Stimulated activated CD8-positive, alpha-beta memory T cell treated with anti-CD3 and anti-CD28 coated beads, Interleukin-2, amount 100 ng/mL, for 48 hours (primary cell): ENCODE data around the gene BMP7.
"Not testable (repeated sequence)": the region's sequence is repeated elsewhere in the genome, so short reads cannot be mapped to it uniquely, and the experiment has no call there.

ENCODE experiments used
- DNase-seq, 2 donors: peaks; one replicate each; pipeline ENCODE4 v3.0.0-alpha.2; 2020; ENCODE audit warnings: low read depth in 2 of 2

Gene BMP7

DNA sequence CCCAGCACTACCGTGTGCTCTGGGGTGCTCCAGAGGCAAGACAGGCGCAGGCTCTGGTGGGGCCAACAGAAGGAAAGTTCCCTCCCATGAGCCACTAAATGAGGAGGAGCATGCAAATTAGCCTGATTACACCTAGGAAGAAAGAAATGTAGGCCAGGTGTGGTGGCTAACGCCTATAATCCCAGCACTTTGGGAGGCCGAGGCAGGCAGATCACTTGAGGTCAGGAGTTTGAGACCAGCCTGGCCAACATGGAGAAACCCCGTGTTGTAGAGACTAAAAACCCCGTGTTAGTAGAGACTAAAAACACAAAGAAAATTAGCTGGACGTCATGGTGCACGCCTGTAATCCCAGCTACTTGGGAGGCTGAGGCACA is 75.2 kb downstream of the BMP7 start:
- DNase-seq = not testable (repeated sequence)

DNA sequence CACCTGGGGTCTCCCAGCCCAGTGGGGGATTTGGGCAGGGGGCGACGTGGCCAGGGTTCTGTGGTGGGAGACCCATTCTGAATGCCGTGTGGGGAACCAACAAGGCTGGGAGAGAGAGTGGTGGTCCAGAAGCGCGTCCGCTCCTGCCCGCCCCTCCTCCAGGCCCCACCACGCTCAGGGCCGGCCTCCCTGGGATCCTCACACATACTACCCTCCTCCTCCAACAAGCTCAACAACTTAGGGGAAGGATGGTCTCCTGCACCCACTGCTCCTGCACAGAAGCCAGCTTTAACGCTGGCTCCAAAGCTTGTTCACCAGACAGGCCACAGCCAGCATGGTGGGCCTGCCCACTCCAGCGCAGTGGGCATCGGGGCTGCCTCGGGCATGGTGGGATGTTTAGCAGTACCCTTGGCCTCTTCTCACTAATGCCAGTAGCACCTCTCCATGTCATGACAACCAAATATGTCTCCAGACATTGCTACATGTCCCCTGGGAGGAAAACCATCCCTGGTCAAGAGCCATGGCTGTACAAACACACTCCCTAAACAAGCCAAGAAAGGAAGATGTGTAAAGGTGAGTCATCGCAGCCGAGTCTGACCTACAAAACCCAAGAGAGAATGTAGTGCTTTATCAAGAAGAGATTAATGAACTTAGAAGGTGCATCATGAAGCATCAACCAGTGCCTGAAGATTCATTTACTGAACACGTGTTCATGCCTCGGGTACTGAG is 75.7 kb downstream of the BMP7 start:
- no peak for DNase-seq

DNA sequence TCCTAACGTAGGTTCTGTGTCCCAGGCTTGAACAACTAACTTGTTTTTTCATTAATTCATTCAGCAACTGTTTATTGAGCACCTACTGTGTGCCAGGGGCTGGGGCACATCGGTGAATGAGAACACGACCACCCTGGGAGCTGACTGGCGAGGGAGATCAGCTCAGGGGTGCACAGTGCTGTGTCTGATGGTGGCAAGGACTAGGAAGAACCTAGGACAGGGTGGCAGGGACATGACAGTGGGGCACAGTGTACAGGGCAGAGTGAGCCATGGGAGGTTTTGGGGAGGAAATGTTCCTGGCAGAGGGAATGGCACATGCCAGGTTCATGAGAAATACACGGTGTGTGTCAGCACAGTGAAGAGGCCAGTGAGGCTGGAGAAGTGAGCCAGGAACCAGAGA is 76.7 kb downstream of the BMP7 start:
- DNase-seq = no peak

DNA sequence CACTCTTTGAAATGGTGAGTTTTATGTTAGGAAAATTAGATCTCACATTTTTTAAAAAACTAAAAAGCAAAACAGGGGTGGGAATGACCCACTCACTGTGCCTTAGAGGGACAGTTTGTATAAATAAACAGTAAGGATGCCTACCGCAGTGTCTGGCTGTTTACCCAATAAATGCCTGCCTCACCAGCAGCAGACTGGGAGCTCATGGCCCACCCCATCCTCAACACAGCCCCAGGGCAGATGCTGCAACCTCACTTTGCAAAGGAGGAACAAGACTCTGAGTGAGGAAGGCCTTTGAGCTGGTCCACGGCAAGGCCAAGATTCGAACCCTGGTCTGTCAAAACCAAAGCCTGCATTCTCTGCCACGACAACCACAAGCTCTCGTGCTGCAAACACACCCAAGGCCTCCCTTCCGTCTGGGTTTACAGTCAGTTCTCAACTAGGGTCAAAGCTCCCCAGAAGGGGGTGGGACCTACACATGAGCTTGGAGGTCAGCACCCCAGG is 77.8 kb downstream of the BMP7 start:
- no peak for DNase-seq

DNA sequence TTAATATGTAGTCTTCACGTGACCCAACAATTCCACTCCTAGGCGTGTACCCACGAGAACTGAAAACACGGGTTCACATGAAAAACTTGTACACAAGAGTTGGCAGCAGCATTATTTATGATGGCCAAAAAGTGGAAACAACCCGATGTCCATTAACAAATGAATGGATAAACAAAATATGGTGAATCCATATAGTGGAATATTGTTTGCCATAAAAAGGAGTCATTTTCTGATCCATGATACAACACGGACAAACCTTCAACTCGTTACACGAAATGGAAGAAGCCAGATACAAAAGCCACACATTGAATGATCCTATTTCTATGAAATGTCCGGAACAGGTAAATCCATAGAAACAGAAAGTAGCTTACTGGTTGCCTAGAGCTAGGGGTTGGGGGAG is 78.4 kb downstream of the BMP7 start:
- DNase-seq = no peak

DNA sequence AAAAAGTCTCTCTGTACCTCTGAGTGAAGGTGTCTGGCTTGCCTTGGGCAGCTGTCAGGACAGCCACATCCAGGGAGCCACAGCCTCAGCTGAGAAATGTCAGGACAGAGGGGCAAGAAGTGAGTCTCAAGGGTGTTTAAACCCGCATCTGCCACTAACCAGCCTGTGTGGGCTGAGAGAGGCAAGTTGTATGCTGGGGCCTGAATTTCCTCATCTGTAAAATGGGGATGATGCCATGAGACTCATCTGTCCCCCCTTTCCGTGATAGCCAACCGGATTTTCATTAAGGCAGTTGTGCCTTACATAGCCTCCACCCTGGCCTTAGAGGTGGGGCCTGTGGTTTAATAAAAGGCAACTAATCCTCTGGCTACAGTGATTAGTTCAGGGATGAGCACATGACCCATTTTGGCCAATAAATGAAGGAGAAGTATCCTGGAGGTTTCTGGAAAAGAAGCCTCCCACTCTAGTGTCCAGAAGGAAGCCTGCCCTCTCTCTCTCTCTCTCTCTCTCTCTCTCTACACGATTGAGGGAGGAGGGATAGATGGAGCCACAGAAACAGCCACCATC is 79.3 kb downstream of the BMP7 start:
- DNase-seq = no peak

DNA sequence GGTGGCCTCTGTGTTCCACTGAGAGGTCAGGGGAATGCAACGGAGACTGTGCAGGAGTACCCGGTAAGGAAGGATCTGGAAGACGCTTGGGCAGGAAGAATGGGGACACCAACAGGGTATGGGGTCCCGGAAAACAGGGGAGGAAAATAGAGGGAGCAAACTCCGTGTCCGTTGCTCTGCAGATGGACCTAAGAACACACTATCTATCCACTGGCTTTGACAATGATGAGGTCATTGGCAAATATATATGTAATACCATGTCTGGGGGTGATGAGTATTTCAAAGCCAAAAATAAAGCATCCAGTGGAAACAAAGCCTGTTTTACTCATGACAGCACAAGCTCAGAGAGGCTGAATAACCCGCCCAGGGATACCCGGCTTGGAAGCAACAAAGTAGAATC is 80.2 kb downstream of the BMP7 start:
- DNase-seq = no peak

DNA sequence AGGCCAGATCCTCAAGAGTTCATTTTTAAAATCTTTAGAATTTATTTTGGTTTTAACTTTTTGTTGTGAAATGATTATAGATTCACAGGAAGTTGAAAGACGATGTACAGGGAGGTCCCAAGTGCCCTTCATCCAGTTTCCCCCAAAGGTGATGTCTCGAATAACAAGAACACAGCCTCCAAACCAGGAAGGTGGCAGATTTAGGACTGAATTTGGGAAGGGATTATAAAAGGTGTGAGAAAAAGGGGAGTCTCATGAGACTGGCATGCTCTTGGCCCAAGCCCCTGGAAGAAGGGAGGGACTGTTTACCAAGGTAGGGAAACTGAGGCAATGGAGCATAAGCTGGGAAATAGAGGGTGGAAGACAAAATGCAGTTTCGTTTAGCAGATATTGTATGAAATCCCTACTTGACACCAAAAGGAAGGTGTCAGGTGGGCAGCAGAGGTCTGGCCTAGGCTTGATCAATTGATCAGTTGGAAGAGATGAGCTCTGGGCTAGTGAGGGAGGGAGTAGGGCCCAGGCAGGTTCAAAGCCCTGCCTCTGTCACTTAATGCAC is 81.2 kb downstream of the BMP7 start:
- no peak for DNase-seq

DNA sequence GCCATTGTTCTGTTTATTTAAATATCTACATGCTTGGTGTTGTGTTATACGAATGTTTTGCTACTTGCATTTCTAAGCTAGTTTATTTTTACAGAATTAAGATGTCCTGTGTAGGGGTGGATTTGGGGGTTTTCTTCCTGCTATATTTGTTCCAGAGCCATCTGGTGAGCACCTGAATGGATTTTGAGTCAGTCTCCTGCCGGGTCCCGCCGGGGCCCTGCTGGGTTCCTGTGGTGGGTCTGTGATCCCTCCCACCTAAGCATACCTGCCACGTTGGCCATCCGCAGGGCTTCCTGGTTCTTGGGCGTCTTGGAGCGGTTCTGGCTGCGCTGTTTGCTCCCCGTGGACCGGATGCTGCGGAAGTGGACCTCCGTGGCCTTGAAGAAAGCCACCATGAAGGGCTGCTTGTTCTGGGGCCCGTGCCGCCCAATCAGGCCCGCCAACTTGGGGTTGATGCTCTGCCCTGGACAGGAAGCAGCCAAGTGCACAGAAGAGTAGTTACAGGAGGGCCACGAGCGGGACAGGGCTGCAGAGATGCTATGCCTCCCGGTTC is 82.9 kb downstream of the BMP7 start:
- DNase-seq = no peak

DNA sequence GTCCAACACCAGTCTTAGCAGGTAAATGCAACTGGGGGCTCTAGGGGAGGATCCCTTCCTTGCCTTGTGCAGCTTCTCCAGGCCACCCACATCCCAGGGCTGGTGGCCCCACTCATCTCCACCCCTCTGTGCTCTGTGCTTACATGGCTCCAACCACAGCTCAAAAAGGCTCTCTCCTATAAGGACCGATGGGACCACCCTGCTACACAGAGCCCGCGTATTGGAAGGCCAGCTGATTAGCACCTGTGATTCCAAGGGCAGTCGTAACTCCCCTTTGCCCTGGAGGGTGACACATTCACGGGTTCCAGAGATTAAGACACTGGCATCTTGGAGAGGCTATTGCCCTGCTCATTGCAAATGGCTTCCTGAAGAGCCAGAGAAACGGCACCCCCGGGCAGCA is 84.8 kb downstream of the BMP7 start:
- no peak for DNase-seq

DNA sequence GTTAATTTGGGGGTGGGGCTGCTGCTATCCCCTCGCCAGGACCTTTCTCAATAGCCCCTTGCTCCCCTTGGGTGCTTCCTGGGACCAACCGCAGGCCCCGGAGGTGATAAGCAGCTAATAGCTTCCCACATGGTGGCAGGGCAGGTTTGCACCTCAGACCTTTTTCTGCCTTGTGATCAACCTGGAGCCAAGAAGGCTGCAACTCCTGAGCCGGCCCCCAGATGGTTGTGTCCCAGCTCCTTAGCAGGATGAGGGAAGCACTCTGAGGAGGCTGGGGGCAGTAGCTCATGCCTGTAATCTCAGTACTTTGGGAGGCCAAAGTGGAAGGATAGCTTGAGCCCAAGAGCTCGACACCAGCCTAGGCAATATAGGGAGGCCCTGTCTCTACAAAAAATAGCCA is 85.5 kb downstream of the BMP7 start:
- DNase-seq = no peak

DNA sequence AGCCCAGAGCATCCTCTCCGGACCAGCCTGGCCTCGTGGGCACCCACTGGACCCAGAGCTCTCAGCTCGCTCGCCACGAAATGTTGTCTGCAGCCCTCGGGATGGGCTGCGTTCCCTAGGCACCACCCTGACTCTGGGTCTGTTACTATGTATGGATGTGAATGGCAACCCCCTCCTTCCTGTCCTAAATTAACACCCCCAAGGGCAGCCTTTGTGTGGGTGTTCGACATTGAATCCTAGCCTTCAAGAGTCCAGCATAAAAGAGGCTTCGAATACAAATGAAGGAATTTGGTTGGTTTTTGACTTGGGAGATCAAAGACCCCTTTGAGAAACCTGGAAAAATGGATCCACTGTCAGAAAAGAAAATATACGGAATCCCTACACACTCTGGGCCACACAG is 86.1 kb downstream of the BMP7 start:
- DNase-seq = no peak

DNA sequence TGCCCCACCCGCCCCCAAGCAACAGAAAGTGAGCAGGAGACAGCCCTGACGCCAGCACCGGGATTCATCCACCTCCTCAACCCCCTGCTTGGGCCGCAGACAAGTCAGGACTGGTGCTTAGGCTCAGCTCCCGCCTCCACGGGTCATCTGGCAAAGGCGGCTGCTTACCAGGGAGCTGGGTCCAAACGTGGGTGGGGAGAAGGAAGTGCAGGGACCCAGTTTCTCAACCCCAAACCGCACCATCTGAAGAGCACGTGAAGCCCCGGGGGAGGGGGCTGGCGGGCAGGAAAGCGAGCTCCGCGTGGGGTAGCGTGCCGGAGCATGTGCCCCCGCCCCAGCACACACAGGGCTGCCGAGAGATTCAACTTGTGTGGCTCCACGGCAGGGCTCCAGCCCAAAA is 87.2 kb downstream of the BMP7 start:
- no peak for DNase-seq

DNA sequence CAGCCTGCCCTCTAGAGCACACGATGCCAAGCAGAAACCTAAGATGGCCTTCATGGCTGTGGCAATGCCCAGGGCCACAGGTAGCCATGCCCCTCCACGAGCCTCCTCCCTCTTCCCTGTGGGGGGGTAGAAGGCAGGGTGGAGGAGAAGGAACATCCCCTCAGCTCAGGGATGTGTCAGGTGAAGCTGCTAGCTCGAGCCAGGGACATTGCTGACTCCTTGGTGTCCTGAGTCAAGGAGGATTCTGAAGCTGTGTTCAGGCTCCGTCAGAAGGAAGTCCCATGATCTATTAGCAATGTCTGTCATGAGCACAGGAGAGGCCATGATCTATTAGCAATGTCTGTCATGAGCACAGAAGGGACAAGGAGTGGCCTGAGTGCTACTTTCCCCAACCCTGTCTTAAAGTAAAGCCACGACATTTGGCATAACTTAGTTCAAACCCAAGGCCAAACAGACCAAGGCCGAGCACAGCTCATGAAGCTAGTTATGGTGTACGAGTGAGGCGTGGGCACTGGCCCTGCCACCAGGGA is 87.8 kb downstream of the BMP7 start:
- DNase-seq = no peak

DNA sequence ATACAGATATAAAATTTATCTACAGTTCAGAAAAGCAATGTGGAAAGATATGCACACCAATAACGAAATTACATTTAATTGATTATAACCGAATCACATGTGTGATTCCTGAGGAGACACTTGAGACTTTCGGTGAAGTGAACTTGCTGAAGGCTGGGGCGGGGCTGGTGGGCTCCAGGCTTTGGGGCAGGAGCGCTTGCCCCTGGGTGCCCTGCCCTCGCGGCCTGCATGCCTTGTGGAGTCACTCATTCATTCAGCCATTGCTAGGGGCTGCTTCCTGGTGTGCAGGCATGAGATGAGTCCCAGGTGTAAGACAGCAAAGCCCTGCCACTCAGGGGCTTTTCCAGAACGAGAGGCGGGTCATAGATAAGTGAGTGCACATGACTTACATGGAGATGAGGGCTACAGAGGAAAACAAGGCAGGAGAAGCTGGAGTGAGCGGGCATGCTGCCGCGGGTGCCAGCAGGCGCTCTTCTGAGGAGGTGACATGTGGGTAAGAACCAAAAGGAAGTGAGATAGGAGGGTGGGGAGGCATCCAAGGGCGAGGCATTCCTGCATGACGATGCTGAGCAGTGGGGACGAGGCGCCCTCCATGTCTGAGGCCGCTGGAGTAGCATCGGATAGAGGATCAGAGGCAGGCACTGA is 88.7 kb downstream of the BMP7 start:
- DNase-seq = no peak

DNA sequence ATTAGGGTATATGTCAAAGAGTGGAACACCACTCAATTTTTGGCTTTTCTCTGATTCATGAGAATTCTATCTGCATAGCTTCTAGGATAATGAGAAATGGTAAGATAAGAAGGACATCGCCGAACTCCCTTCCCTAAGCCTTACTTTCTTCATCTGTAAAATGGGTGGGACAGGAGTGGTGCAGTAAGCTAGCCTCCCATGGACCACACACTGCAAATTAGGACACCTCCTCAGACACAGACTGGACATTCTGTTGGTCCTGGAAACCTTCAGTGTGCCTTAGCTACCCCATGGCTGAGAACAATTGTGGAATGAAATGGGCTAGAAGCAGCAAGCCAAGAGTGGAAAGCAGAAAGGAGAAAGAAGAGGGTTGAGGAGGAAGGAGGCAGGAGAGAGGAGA is 89.6 kb downstream of the BMP7 start:
- DNase-seq = no peak

DNA sequence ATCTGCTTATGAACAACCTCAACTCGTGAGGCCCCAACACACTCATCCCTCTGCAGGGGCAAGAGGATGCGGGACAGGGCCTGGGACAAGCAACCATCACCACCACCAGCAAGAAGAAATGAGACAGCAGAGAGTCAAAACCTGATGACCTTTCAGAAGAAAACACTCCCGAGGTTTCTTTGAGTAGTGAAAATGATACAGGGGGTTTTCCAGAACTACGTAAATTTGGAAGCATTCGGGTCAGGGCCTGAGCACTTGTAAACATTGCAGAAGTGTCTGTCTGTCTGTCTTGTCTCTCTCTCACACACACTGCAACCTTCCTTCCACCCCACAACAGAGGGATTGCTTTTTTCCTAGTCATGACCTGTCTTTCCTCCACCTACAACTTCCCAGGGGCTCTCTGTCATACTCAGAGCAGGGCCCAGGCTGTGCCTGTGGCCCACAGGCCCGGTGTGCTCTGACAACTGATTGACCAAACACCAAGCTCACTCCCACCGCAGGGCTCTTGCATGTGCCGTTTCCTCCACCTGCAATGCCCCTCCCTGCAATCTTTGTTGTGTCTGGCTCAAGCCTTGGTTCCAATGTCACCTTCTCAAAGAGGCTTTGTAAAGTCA is 90.9 kb downstream of the BMP7 start:
- no peak for DNase-seq

DNA sequence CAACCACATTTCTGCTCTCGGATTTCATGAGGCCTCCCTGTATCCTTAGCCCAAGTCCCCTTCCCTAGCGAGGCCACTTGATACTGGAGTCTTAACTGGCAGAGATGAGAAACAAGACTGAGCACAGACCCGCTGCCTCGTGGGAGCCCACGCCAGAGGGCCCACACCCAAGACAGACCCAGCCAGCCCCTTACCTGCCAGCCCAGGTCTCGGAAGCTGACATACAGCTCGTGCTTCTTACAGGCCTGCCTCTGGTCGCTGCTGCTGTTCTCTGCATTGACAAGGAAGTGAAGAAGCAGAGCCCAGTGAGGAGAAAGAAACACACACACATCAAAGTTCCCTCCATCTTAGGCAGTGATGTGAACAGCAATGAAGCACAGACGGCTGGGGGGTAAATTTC is 91.7 kb downstream of the BMP7 start:
- DNase-seq = no peak

DNA sequence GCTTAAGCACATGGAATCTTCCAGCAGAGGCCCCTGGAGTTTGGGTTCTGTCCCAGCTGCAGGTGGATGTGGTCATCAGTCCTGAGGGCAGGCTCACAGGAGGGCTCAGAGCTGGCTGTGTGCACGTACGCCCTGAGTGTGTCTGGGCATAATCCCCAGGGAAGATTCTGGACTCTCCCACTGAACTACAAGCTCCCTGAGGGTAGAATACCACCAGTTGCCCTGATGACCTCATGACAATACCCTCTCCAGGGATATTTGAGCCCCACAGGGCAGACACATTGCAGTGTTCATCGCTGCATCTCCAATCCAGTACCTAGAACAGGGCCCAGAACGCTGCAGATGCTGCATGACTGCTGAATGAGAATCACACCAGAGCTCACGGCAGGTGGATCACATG is 92.5 kb downstream of the BMP7 start:
- no peak for DNase-seq

DNA sequence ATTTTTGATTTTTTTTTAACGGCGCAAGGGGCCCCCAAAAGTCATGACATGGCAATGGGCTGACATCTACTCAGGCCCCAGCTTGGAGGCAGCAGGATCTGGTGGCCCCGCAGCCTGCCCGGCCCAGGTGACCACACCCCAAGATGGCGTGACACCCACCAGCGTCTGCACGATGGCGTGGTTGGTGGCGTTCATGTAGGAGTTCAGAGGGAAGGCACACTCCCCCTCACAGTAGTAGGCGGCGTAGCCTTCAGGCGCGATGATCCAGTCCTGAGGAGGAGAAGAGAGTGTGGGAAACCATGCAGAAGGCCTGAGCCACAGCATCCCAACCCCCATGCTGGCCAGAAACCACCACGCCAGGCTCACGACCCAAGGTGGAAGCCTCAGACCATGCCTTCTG is 93.4 kb downstream of the BMP7 start:
- DNase-seq = no peak

DNA sequence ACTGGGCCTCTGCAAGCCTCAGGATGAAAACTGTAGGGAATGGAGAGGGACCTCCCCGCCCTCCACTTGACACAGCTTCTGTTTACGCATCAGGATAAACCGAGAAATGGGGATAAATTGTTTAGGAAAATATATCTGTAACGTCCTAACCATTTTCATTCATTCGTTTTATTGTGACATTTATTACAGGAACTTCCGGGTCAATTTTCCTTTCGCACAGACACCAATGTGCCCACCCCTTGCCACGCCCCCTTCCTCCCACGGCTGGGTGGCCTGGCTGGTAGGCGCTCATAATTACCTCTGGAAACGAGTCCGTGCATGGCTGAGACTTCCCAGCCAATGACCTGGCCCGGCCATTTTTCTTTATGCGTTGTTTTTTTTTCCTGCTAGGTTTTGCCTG is 96.1 kb downstream of the BMP7 start:
- no peak for DNase-seq

DNA sequence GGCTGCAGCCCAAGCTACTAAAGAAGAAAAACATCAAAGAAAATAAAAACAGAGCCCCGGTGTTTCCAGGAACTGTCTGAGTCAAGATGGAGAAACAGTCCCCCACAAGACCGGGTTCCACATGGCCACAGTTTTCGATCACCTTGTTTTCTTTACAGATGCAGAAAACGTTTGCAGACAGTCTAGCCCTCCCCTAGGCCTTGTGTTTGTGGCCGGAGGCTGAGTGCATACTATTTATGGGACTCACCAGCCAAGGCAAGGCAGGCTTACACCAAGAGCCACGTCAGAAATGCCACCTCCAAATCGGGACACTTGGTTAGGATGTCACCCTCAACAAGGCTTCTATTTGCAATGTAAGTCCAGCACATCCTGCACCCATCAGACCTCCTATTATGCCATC is 97.3 kb downstream of the BMP7 start:
- no peak for DNase-seq
